ENCODE measurements around the gene SLC6A5. TPM values are rescaled to one million over a fixed set of nuclear protein-coding genes. Genes with fewer than 3 reads are reported as not detected.

SLC6A5 gene
- total RNA-seq, 2 donors from 2014 or later, result not detected

DNA sequence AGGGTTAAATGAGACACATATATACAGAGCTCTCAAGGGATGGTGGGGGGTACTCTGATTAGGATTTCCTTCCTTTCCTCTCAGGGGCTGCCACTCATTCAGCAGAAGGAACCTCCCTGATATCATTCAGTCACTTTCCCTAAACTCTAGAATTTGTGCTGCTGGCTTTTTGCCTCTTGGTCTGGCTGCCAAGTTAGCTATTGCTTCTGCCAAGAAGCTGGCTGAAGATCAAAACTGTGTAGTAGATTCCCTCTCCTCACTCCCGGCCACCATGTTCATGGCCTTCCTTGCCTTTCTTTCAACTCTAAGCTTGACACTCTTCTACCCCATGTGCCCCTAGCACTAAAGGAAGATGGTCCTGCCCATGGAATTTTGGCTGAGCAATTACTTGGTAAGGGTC lies 18.7 kb downstream of the SLC6A5 start:
- 12 to 13% methylated on average over 1 of the region's 1 CpG for WGBS, 2 donors
- intact Hi-C loops (cut with DNase I), result no loop called here
- Histone ChIP-seq H3K9me3 (no peaks in the 10 kb centered on the region), H3K27me3 (peaks cover 0 to 13% of the 10 kb centered on the region in 2 donors), H3K27ac (no peak overlapping the region), H3K4me1 (no peaks in the 10 kb centered on the region), H3K36me3 (replicated peaks in 1 of 2; ENCODE audit: insufficient read depth in 1 of 2, low read depth in 2 of 2) (no peaks in the 10 kb centered on the region), H3K4me3 (no peak overlapping the region)
- ATAC-seq, result no peak
- peak in 3 of 4 donors; percentile 21 to 50 (median 26) for DNase-seq
- no peak for TF ChIP-seq POLR2A (IDR thresholded peaks at IDR 0.05)
- TF ChIP-seq, protein P1, sequence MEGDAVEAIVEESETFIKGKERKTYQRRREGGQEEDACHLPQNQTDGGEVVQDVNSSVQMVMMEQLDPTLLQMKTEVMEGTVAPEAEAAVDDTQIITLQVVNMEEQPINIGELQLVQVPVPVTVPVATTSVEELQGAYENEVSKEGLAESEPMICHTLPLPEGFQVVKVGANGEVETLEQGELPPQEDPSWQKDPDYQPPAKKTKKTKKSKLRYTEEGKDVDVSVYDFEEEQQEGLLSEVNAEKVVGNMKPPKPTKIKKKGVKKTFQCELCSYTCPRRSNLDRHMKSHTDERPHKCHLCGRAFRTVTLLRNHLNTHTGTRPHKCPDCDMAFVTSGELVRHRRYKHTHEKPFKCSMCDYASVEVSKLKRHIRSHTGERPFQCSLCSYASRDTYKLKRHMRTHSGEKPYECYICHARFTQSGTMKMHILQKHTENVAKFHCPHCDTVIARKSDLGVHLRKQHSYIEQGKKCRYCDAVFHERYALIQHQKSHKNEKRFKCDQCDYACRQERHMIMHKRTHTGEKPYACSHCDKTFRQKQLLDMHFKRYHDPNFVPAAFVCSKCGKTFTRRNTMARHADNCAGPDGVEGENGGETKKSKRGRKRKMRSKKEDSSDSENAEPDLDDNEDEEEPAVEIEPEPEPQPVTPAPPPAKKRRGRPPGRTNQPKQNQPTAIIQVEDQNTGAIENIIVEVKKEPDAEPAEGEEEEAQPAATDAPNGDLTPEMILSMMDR (IDR thresholded peaks at IDR 0.05), result no peak

DNA sequence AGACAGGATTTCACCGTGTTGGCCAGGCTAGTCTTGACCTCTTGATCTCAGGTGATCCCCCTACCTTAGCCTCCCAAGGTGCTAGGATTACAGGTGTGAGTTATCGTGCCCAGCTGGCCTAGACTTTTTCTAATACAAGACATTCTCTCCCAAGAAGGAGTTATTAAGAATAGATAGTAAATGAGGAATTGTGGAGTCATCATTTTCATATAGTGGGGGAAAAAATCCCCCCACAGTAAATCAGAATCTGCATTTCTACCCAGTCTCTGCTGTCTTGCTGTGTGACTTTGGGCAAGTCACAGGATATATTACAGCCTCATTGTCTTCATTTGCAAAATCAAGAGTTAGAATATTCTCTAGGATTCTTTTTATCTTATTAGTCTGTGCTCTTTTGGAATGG lies 21.6 kb downstream of the SLC6A5 start:
- Histone ChIP-seq H3K9me3 (no peaks in the 10 kb centered on the region), H3K27ac (no peak overlapping the region), H3K36me3 (replicated peaks in 1 of 2; ENCODE audit: insufficient read depth in 1 of 2, low read depth in 2 of 2) (no peaks in the 10 kb centered on the region), H3K4me1 (no peaks in the 10 kb centered on the region), H3K4me3 (no peak overlapping the region), H3K27me3 (peaks cover 0 to 3% of the 10 kb centered on the region in 2 donors)
- DNase-seq (no peak), ATAC-seq (no peak)
- WGBS, 2 donors, result 54 to 59% methylated on average over 2 of the region's 2 CpGs
- no peak for TF ChIP-seq POLR2A (IDR thresholded peaks at IDR 0.05)
- intact Hi-C loops (cut with DNase I), result no loop called here

DNA sequence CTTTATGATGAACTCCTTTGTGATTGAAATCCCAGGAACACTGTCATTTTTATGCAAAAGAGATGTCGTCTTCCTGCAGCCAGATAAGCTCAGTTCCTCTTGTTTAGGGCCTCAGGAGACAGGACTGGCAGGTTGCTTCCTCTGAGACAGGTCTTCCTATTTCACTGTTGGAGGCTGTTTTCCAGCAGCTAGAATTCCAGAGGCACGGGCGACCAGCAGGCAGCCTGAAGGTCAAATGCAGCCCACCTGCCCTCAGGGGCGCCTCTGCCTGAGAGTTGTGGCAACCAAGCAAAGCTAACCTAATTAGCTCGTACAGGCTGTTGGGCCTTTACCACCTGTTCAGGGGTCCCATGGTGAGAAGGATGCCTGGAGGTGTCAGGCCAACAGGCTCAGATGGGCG lies 22.3 kb downstream of the SLC6A5 start:
- intact Hi-C loops (cut with DNase I), result no loop called here

DNA sequence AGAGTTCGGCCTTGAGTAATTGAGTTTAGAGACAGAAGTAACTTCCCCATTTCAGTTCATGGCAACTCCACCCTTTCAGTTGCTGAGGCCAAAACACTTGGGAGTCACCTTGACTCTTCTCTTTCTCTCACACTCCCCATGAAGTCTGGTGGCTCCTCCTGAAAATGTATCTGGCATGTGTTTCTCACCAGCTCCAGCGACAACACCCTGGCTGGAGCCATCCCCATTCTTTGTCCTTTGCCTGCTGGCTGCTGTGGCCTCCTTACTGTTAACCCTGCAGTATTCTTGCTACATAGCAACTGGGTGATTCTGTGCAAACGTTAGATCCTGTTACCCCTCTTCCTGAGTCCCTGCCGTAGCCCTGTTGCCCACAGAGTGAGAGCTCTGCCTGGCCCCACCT lies 23.8 kb downstream of the SLC6A5 start:
- intact Hi-C loops (cut with DNase I), result no loop called here
- H3K27ac ChIP-seq, result no peak overlapping the region
- no peaks in the 10 kb centered on the region for H3K36me3 ChIP-seq (replicated peaks in 1 of 2; ENCODE audit: insufficient read depth in 1 of 2, low read depth in 2 of 2)
- H3K4me1 ChIP-seq, result no peaks in the 10 kb centered on the region
- no peaks in the 10 kb centered on the region for H3K9me3 ChIP-seq
- DNase-seq, result no peak
- no peak for ATAC-seq
- H3K4me3 ChIP-seq, result no peak overlapping the region
- 34 to 40% methylated on average over 4 of the region's 4 CpGs for WGBS, 2 donors
- no peaks in the 10 kb centered on the region for H3K27me3 ChIP-seq
- no peak for TF ChIP-seq POLR2A (IDR thresholded peaks at IDR 0.05)
- TF ChIP-seq, protein P1 (IDR thresholded peaks at IDR 0.05), result no peak

More for the DNA sequence above, 22.3 kb downstream of the SLC6A5 start:
- no peaks in the 10 kb centered on the region for H3K4me1 ChIP-seq
- DNase-seq (no peak), ATAC-seq (no peak)
- no peaks in the 10 kb centered on the region for H3K9me3 ChIP-seq
- H3K27me3 ChIP-seq, result peaks cover 0 to 3% of the 10 kb centered on the region in 2 donors
- no peak overlapping the region for H3K4me3 ChIP-seq
- no peak overlapping the region for H3K27ac ChIP-seq
- 59% methylated on average over 3 to 6 of the region's 6 CpGs for WGBS, 2 donors
- no peaks in the 10 kb centered on the region for H3K36me3 ChIP-seq (replicated peaks in 1 of 2; ENCODE audit: insufficient read depth in 1 of 2, low read depth in 2 of 2)
- no peak for TF ChIP-seq POLR2A (IDR thresholded peaks at IDR 0.05)
- TF ChIP-seq, protein P1 (IDR thresholded peaks at IDR 0.05), result no peak

DNA sequence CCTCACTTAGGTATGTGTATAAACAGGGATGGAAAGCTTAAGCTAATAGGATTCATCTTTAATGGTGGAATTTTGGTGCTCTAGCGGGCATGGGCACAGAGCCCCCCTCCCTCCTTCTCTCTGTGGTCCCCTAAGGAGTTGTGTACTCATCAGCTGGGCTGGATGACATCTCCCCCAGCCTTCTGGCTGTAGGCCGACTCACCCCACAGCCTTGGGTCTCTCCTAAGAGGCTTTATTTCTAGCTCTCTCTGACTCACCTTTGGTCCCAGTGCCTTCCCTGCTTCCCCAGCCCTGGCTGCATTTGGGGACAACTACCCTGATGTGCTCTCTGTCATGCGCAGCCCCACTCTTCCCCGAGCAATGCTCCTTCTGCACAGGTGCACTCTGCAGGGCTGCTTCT lies 26.9 kb downstream of the SLC6A5 start:
- 36 to 56% methylated on average over 4 of the region's 4 CpGs for WGBS, 2 donors
- TF ChIP-seq, protein P1 (IDR thresholded peaks at IDR 0.05), result no peak
- no peak for TF ChIP-seq POLR2A (IDR thresholded peaks at IDR 0.05)
- Histone ChIP-seq H3K27ac (no peak overlapping the region), H3K4me1 (no peaks in the 10 kb centered on the region), H3K9me3 (no peaks in the 10 kb centered on the region), H3K27me3 (no peaks in the 10 kb centered on the region), H3K4me3 (no peak overlapping the region), H3K36me3 (replicated peaks in 1 of 2; ENCODE audit: insufficient read depth in 1 of 2, low read depth in 2 of 2) (no peaks in the 10 kb centered on the region)
- no peak for DNase-seq
- intact Hi-C loops (cut with DNase I), result no loop called here
- no peak for ATAC-seq

Data from body of pancreas (tissue), 4 donors.